ENCODE measurements around the gene ADGRG7.
"Not testable (repeated sequence)": the region's sequence is repeated elsewhere in the genome, so short reads cannot be mapped to it uniquely, and the experiment has no call there.

Gene ADGRG7

GRCh38 chr3:100647657-100648056, 38.3 kb downstream of the ADGRG7 start:
- TF ChIP-seq CTCF (conservative IDR thresholded peaks at IDR 0.05; ENCODE audit: low read depth): no peak
- DNase-seq (ENCODE audit: low spot score): no peak
- CTCF ChIA-PET: no interaction called here
- POLR2A ChIA-PET (ENCODE audit: low non-redundant PET): no interaction called here
- no peak overlapping the region for H3K27ac ChIP-seq

GRCh38 chr3:100650651-100651619, 41.5 kb downstream of the ADGRG7 start:
- TF ChIP-seq CTCF (conservative IDR thresholded peaks at IDR 0.05; ENCODE audit: low read depth): 0 out of 2 replicates have a peak, but pooled peaks have one; percentile 17
- ChIA-PET POLR2A (ENCODE audit: low non-redundant PET) (no interaction called here), CTCF (no interaction called here)
- DNase-seq (ENCODE audit: low spot score): peak; percentile 53
- no peak overlapping the region for H3K27ac ChIP-seq

- H3K27ac ChIP-seq: no peak overlapping the region
- TF ChIP-seq CTCF (conservative IDR thresholded peaks at IDR 0.05; ENCODE audit: low read depth): no peak
- ChIA-PET CTCF (no interaction called here), POLR2A (ENCODE audit: low non-redundant PET) (no interaction called here)
- no peak for DNase-seq (ENCODE audit: low spot score)
These were observed 44.3 kb downstream of the ADGRG7 start for GRCh38 chr3:100653604-100654294.

GRCh38 chr3:100656945-100657344, 47.5 kb downstream of the ADGRG7 start:
- CTCF ChIA-PET: no interaction called here
- no peak for TF ChIP-seq CTCF (conservative IDR thresholded peaks at IDR 0.05; ENCODE audit: low read depth)
- no peak overlapping the region for H3K27ac ChIP-seq
- POLR2A ChIA-PET (ENCODE audit: low non-redundant PET): no interaction called here
- DNase-seq (ENCODE audit: low spot score): no peak

GRCh38 chr3:100661294-100661693, 51.9 kb downstream of the ADGRG7 start:
- DNase-seq (ENCODE audit: low spot score); H3K27ac ChIP-seq; POLR2A ChIA-PET (ENCODE audit: low non-redundant PET): not testable (repeated sequence)
- CTCF ChIA-PET: interaction anchor here (0.6 kb wide), 1 partner anchor 11 kb away, joined by 4 read pairs; no protein-coding TSS in a partner anchor

DNA sequence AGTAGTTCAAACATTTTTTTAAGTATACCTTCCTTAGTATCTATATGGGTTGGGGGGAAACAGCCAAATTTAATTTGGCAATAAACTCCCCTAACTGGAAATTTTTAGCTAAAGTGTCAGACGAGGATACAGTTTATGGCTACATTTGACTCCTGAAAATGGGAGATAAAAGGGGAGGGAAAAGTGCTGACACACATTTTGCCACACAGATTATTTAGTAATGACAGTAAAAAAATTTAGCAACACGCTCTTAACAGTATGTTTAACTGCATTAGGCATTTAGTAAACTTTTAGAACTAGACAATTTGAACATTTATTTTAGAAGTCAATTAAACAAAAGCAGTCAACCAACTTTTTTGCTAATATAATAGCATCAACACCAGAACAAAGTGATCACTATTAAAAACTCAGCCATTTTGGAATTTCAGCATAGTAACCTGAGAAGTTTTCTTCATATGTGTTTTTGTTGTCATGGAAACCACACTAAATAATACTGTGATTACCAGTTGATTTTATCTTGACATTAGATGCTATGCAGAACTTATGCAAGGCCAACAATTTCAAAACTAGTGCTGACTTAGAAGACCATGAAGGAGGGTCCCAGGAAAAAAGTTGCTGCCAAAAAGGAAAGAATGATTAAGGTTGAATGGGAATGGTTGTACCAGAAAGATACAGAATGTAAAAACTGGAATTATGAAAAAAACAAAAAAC, 52.9 kb downstream of the ADGRG7 start:
- CTCF ChIA-PET: no interaction called here
- H3K27ac ChIP-seq: no peak overlapping the region
- TF ChIP-seq CTCF (conservative IDR thresholded peaks at IDR 0.05; ENCODE audit: low read depth): no peak
- DNase-seq (ENCODE audit: low spot score): peak; percentile 4
- POLR2A ChIA-PET (ENCODE audit: low non-redundant PET): no interaction called here

All from RWPE1 (cell line).